ENCODE measurements around the gene AUP1.

The AUP1 gene

GRCh38 chr2:74535440-74535965 lies 6.0 kb upstream of the AUP1 start:
- Histone ChIP-seq H3K27ac (ENCODE audit: low read length) (no peak overlapping the region), H3K27me3 (ENCODE audit: control insufficient read depth, insufficient read depth, low read length) (no peaks in the 10 kb centered on the region), H3K9me3 (ENCODE audit: control insufficient read depth, insufficient read depth, low read length) (no peaks in the 10 kb centered on the region), H3K4me3 (ENCODE audit: low read length) (no peak overlapping the region; the same call in 1 of the 2 replicates), H3K4me1 (ENCODE audit: control insufficient read depth, insufficient read depth, low read length) (peaks cover 3% of the 10 kb centered on the region), H3K36me3 (ENCODE audit: control insufficient read depth, insufficient read depth, low read length) (peaks cover 10% of the 10 kb centered on the region; the same call in 1 of the 2 replicates)
- DNase-seq (ENCODE audit: low read depth, low spot score): no peak
- no CpG with 5 or more reads among the region's 10 CpGs for WGBS (ENCODE audit: insufficient coverage, insufficient read length)

DNA sequence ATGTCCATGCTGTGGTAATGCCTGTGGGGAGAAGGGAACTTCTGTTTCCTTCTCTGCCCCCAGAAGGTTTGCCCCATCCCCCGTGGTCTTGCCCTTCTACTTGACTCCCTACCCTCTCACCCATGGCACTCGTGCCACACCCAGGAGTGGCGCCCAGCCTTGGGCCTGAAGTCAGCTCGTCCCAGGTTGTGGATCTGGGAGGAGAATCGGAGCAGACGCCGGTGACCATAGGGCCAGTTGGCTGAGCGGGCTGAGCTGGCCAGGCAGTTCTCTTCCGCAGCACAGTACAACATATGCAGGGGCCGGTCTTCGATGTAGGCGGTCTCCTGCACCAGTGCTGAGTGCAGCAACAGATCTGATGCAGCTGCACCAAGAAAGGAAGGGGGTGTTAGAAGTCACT lies 4.9 kb upstream of the AUP1 start:
- WGBS (ENCODE audit: insufficient coverage, insufficient read length): no CpG with 5 or more reads among the region's 12 CpGs
- H3K36me3 ChIP-seq (ENCODE audit: control insufficient read depth, insufficient read depth, low read length): peaks cover 10% of the 10 kb centered on the region; the same call in 1 of the 2 replicates

DNA sequence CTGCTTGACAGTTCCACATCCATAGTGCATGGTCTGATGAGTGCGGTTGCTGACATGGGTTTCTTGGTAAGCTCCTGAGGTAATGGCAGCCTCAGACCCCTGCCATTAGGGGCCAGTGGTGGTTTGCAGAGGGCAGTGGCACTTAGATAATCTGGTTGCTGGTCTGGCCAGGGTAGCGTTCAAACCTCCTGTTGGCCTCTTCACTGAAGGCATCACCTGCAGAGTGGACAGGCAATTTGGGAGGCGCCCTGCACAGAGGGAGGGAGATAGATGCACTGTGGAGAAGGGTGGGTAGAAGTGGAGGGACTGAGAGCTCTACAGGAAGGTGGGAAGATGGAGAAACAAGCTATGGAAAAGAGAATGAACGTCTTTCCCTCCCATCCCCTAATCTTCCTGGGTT lies 4.0 kb upstream of the AUP1 start:
- DNase-seq (ENCODE audit: low read depth, low spot score): no peak
- Histone ChIP-seq H3K36me3 (ENCODE audit: control insufficient read depth, insufficient read depth, low read length) (peaks cover 10% of the 10 kb centered on the region; the same call in 1 of the 2 replicates), H3K4me3 (ENCODE audit: low read length) (no peak overlapping the region), H3K9me3 (ENCODE audit: control insufficient read depth, insufficient read depth, low read length) (no peaks in the 10 kb centered on the region), H3K27ac (ENCODE audit: low read length) (no peak overlapping the region), H3K27me3 (ENCODE audit: control insufficient read depth, insufficient read depth, low read length) (no peaks in the 10 kb centered on the region), H3K4me1 (ENCODE audit: control insufficient read depth, insufficient read depth, low read length) (peaks cover 3% of the 10 kb centered on the region)
- no CpG with 5 or more reads among the region's 4 CpGs for WGBS (ENCODE audit: insufficient coverage, insufficient read length)

More for the DNA sequence above, 4.9 kb upstream of the AUP1 start:
- DNase-seq (ENCODE audit: low read depth, low spot score): no peak
- Histone ChIP-seq H3K9me3 (ENCODE audit: control insufficient read depth, insufficient read depth, low read length) (no peaks in the 10 kb centered on the region), H3K4me1 (ENCODE audit: control insufficient read depth, insufficient read depth, low read length) (peaks cover 3% of the 10 kb centered on the region), H3K4me3 (ENCODE audit: low read length) (no peak overlapping the region), H3K27ac (ENCODE audit: low read length) (no peak overlapping the region), H3K27me3 (ENCODE audit: control insufficient read depth, insufficient read depth, low read length) (no peaks in the 10 kb centered on the region)

DNA sequence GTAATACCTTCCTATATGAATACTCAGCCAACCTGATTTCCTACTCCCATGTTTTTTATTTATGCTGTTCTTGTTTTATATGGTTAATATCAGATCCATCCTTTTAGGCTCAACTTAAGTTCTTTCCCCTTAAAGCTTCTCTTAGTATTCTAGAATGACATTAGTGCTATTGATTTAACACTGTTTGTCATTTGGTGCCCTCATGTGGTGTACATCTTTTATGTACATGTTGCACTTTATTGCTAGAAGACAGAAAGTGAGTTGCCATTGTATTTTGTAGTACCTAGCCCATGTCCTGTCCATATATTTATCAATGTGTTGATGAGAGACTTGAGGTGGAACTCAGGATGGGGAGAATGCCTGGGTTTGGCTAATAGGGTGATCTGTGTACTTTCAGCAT lies 2.7 kb upstream of the AUP1 start:
- Histone ChIP-seq H3K27me3 (ENCODE audit: control insufficient read depth, insufficient read depth, low read length) (no peaks in the 10 kb centered on the region), H3K36me3 (ENCODE audit: control insufficient read depth, insufficient read depth, low read length) (peaks cover 12% of the 10 kb centered on the region; the same call in 1 of the 2 replicates), H3K4me1 (ENCODE audit: control insufficient read depth, insufficient read depth, low read length) (peaks cover 3% of the 10 kb centered on the region), H3K4me3 (ENCODE audit: low read length) (no peak overlapping the region), H3K9me3 (ENCODE audit: control insufficient read depth, insufficient read depth, low read length) (no peaks in the 10 kb centered on the region), H3K27ac (ENCODE audit: low read length) (no peak overlapping the region)
- DNase-seq (ENCODE audit: low read depth, low spot score): no peak

GRCh38 chr2:74531666-74532065 lies 2.2 kb upstream of the AUP1 start:
- DNase-seq (ENCODE audit: low read depth, low spot score): no peak
- Histone ChIP-seq H3K27ac (ENCODE audit: low read length) (no peak overlapping the region), H3K27me3 (ENCODE audit: control insufficient read depth, insufficient read depth, low read length) (no peaks in the 10 kb centered on the region), H3K4me1 (ENCODE audit: control insufficient read depth, insufficient read depth, low read length) (peaks cover 3% of the 10 kb centered on the region), H3K4me3 (ENCODE audit: low read length) (no peak overlapping the region), H3K36me3 (ENCODE audit: control insufficient read depth, insufficient read depth, low read length) (peaks cover 15% of the 10 kb centered on the region; the same call in 1 of the 2 replicates), H3K9me3 (ENCODE audit: control insufficient read depth, insufficient read depth, low read length) (no peaks in the 10 kb centered on the region)
- no CpG with 5 or more reads among the region's 7 CpGs for WGBS (ENCODE audit: insufficient coverage, insufficient read length)

DNA sequence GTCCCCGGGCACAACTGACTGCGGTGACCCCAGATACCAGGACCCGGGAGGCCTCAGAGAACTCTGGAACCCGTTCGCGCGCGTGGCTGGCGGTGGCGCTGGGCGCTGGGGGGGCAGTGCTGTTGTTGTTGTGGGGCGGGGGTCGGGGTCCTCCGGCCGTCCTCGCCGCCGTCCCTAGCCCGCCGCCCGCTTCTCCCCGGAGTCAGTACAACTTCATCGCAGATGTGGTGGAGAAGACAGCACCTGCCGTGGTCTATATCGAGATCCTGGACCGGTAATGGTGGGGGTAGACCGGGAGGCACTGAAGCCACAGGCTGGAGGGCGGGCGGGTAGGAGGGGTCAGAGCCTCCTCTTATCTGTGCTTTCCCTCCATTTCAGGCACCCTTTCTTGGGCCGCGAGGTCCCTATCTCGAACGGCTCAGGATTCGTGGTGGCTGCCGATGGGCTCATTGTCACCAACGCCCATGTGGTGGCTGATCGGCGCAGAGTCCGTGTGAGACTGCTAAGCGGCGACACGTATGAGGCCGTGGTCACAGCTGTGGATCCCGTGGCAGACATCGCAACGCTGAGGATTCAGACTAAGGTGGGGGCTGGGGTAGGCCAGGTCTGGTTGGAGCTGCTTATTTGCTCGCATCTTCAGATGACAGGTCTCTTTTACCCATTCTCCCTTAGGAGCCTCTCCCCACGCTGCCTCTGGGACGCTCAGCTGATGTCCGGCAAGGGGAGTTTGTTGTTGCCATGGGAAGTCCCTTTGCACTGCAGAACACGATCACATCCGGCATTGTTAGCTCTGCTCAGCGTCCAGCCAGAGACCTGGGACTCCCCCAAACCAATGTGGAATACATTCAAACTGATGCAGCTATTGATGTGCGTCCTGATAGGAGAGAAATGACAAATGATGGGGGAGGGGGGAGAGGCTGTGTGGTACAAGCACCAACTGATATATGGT lies 1.0 kb upstream of the AUP1 start:
- no CpG with 5 or more reads among the region's 54 CpGs for WGBS (ENCODE audit: insufficient coverage, insufficient read length)
- peaks cover 3% of the 10 kb centered on the region for H3K4me1 ChIP-seq (ENCODE audit: control insufficient read depth, insufficient read depth, low read length)
- no peak overlapping the region for H3K27ac ChIP-seq (ENCODE audit: low read length)
- H3K27me3 ChIP-seq (ENCODE audit: control insufficient read depth, insufficient read depth, low read length): no peaks in the 10 kb centered on the region
- peaks cover 18% of the 10 kb centered on the region; the same call in 1 of the 2 replicates for H3K36me3 ChIP-seq (ENCODE audit: control insufficient read depth, insufficient read depth, low read length)
- peak overlapping the region; percentile 99; the same call in 1 of the 2 replicates for H3K4me3 ChIP-seq (ENCODE audit: low read length)
- no peak for DNase-seq (ENCODE audit: low read depth, low spot score)
- H3K9me3 ChIP-seq (ENCODE audit: control insufficient read depth, insufficient read depth, low read length): no peaks in the 10 kb centered on the region

DNA sequence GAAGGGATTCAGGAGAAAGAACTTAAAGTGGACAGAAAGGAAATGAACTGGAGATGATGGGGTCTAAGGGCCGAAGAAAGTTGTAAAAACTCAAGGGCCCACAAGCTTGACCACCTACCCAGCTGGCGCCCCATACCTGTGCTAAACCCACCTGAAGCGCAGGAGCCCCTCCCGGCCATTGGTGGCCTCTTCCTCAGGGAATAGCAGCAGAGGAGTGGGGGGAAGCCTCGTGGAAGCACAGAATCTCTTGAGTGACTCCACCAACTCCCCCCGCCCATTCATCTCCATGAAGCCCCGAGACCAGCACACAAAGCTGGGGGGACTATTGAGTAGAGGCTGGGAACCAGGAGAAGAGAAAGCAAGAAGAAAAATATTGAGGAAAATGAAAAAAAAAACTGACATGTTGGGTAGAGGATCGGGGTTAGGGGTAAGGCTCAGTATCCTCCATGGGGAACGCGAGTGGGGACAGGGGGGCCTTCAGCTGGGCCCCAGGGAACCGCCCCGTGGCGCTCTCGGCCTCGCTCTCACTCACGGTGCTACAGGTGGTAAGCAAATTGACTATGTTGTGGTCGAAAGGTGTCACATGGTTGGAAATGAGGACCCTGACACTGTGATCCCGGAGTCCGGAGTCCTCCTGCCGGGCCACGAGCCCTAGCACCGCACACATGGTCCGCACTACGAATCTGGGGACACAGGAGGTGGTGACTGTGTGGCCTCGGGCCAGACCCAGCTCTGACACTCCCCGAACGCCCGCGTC lies 728 bp downstream of the AUP1 start:
- Histone ChIP-seq H3K27ac (ENCODE audit: low read length) (no peak overlapping the region), H3K27me3 (ENCODE audit: control insufficient read depth, insufficient read depth, low read length) (no peaks in the 10 kb centered on the region), H3K4me3 (ENCODE audit: low read length) (peak overlapping the region; percentile 99), H3K36me3 (ENCODE audit: control insufficient read depth, insufficient read depth, low read length) (peaks cover 16% of the 10 kb centered on the region; the same call in 1 of the 2 replicates), H3K9me3 (ENCODE audit: control insufficient read depth, insufficient read depth, low read length) (no peaks in the 10 kb centered on the region), H3K4me1 (ENCODE audit: control insufficient read depth, insufficient read depth, low read length) (peaks cover 3% of the 10 kb centered on the region)
- WGBS (ENCODE audit: insufficient coverage, insufficient read length): no CpG with 5 or more reads among the region's 29 CpGs
- no peak for DNase-seq (ENCODE audit: low read depth, low spot score)

- no CpG with 5 or more reads among the region's 9 CpGs for WGBS (ENCODE audit: insufficient coverage, insufficient read length)
- H3K9me3 ChIP-seq (ENCODE audit: control insufficient read depth, insufficient read depth, low read length): no peaks in the 10 kb centered on the region
- no peaks in the 10 kb centered on the region for H3K27me3 ChIP-seq (ENCODE audit: control insufficient read depth, insufficient read depth, low read length)
- peaks cover 14% of the 10 kb centered on the region; the same call in 1 of the 2 replicates for H3K36me3 ChIP-seq (ENCODE audit: control insufficient read depth, insufficient read depth, low read length)
- H3K27ac ChIP-seq (ENCODE audit: low read length): no peak overlapping the region
- DNase-seq (ENCODE audit: low read depth, low spot score): no peak
- no peak overlapping the region for H3K4me3 ChIP-seq (ENCODE audit: low read length)
- peaks cover 3% of the 10 kb centered on the region for H3K4me1 ChIP-seq (ENCODE audit: control insufficient read depth, insufficient read depth, low read length)
Observed at GRCh38 chr2:74527741-74528140, 1.8 kb downstream of the AUP1 start.

DNA sequence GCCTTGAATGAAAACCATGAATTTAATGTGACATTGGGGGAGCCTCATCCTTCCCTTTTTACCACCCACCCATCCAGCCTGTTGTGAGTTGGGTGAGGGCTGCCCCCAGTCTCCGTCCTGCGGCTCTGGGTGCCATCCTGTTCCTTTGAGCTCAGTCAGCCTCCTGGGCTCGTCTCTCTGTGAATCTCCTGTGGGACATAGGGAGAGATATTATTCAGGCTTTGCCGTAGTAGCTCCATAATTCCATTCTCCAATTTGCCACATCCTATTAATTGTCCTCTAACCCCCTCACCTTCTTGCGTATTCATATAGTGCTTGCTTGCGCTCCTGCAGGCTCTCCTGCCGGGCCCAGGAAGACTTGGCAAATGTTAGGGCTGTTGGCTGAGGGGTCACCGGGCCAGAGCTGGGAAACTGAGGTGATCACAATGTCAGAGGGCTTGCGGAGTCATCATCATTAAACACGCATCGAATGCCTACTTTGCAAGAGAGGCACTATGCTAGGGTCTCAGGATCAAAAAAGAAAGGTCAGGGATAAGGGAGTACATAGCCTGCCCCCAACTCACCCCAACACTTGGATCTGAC lies 2.8 kb downstream of the AUP1 start:
- H3K4me1 ChIP-seq (ENCODE audit: control insufficient read depth, insufficient read depth, low read length): peaks cover 3% of the 10 kb centered on the region
- H3K36me3 ChIP-seq (ENCODE audit: control insufficient read depth, insufficient read depth, low read length): peaks cover 10% of the 10 kb centered on the region; the same call in 1 of the 2 replicates
- WGBS (ENCODE audit: insufficient coverage, insufficient read length): no CpG with 5 or more reads among the region's 11 CpGs
- H3K4me3 ChIP-seq (ENCODE audit: low read length): no peak overlapping the region
- DNase-seq (ENCODE audit: low read depth, low spot score): no peak
- 0 out of 2 replicates have a peak, but pooled peaks cover 3% of the 10 kb centered on the region for H3K27me3 ChIP-seq (ENCODE audit: control insufficient read depth, insufficient read depth, low read length)
- no peaks in the 10 kb centered on the region for H3K9me3 ChIP-seq (ENCODE audit: control insufficient read depth, insufficient read depth, low read length)
- H3K27ac ChIP-seq (ENCODE audit: low read length): no peak overlapping the region
